Endothelial cell of umbilical vein (primary cell): ENCODE measurements around the gene CCL11.
A peak's percentile ranks its signal among the peaks of the same experiment; 100 is the strongest.

Experiments
- EZH2 ChIP-seq: IDR thresholded peaks from 2 replicates; pipeline ENCODE4 v1.6.1; 2012; ENCODE audit warnings: borderline replicate concordance, low read depth, mild to moderate bottlenecking, moderate library complexity, low read length, inconsistent platforms; ENCODE audit not compliant: severe bottlenecking
- JUN ChIP-seq: IDR thresholded peaks from 2 replicates; pipeline ENCODE4 v1.6.1; 2011; ENCODE audit warnings: borderline replicate concordance, low read depth; ENCODE audit not compliant: insufficient read length, insufficient read depth
- MYC ChIP-seq: IDR thresholded peaks from one replicate; pipeline ENCODE4 v1.6.1; 2011; ENCODE audit warnings: mild to moderate bottlenecking, low read depth, low read length
- POLR2A ChIP-seq: IDR thresholded peaks from 2 replicates; pipeline ENCODE4 v1.6.1; 2012; ENCODE audit warnings: low read depth, mild to moderate bottlenecking, control low read depth, low read length
- POLR2AphosphoS5 ChIP-seq: IDR thresholded peaks from 2 replicates; pipeline ENCODE4 v1.6.1; 2012; ENCODE audit warnings: low read depth, mild to moderate bottlenecking, control low read depth, low read length, moderate library complexity; ENCODE audit not compliant: insufficient read depth
- TF ChIP-seq, protein P1 (sequence below), 2 donors: IDR thresholded peaks; 1 replicate in 1 of 2; 2 replicates in 1 of 2; pipeline ENCODE4 v1.5.1; 2011; ENCODE audit warnings: low read length in 2 of 2, mild to moderate bottlenecking in 2 of 2, moderate library complexity in 2 of 2, control low read depth in 1 of 2, inconsistent platforms in 1 of 2, low read depth in 1 of 2; ENCODE audit not compliant: insufficient read depth in 1 of 2; ENCODE audit errors: extremely low read depth in 1 of 2

DNA sequence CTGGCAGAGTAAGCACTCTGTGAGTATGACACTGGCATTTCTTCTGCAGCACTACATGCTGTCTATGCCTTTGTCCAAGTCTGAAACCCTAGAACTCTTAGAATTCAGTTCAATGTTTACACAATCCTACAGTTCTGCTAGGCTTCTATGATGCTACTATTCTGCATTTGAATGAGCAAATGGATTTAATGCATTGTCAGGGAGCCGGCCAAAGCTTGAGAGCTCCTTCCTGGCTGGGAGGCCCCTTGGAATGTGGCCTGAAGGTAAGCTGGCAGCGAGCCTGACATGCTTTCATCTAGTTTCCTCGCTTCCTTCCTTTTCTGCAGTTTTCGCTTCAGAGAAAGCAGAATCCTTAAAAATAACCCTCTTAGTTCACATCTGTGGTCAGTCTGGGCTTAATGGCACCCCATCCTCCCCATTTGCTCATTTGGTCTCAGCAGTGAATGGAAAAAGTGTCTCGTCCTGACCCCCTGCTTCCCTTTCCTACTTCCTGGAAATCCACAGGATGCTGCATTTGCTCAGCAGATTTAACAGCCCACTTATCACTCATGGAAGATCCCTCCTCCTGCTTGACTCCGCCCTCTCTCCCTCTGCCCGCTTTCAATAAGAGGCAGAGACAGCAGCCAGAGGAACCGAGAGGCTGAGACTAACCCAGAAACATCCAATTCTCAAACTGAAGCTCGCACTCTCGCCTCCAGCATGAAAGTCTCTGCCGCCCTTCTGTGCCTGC, 30.7 kb upstream of the CCL11 start, which contains the start of gene CCL2:
- TF ChIP-seq JUN, result peak; percentile 69
- TF ChIP-seq, protein P1, sequence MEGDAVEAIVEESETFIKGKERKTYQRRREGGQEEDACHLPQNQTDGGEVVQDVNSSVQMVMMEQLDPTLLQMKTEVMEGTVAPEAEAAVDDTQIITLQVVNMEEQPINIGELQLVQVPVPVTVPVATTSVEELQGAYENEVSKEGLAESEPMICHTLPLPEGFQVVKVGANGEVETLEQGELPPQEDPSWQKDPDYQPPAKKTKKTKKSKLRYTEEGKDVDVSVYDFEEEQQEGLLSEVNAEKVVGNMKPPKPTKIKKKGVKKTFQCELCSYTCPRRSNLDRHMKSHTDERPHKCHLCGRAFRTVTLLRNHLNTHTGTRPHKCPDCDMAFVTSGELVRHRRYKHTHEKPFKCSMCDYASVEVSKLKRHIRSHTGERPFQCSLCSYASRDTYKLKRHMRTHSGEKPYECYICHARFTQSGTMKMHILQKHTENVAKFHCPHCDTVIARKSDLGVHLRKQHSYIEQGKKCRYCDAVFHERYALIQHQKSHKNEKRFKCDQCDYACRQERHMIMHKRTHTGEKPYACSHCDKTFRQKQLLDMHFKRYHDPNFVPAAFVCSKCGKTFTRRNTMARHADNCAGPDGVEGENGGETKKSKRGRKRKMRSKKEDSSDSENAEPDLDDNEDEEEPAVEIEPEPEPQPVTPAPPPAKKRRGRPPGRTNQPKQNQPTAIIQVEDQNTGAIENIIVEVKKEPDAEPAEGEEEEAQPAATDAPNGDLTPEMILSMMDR (IDR thresholded peaks at IDR 0.05; ENCODE audit: extremely low read depth in 1 of 2, insufficient read depth in 1 of 2, low read depth in 1 of 2, low read length in 2 of 2), result no peak
- TF ChIP-seq POLR2AphosphoS5, result no peak
- TF ChIP-seq POLR2A, result no peak
- no peak for TF ChIP-seq EZH2
- no peak for TF ChIP-seq MYC
